ENCODE results near the gene SELENOH.

Gene SELENOH

GRCh38 chr11:57776031-57776521 is 34.8 kb downstream of the SELENOH start:
- no peak for DNase-seq (ENCODE audit: extremely low spot score)
- ChIA-PET POLR2A (interaction anchor here (0.5 kb wide), 1 partner anchor 73 kb away, joined by 6 read pairs; no protein-coding TSS in a partner anchor), CTCF (interaction anchor here (0.7 to 1.4 kb wide), 2 partner anchors 10 to 16 kb away, joined by 3 read pairs; no protein-coding TSS in a partner anchor)
- no peak for TF ChIP-seq CTCF (IDR thresholded peaks at IDR 0.05; ENCODE audit: control extremely low read depth, extremely low read depth, low read depth, missing control alignments)

- ChIA-PET CTCF (interaction anchor here (0.7 to 3.9 kb wide), 3 partner anchors 11 to 17 kb away, joined by 3 to 23 read pairs (median 3); no protein-coding TSS in a partner anchor), POLR2A (interaction anchor here (0.5 kb wide), 1 partner anchor 74 kb away, joined by 6 read pairs; no protein-coding TSS in a partner anchor)
- no peak for DNase-seq (ENCODE audit: extremely low spot score)
- TF ChIP-seq CTCF (IDR thresholded peaks at IDR 0.05; ENCODE audit: control extremely low read depth, extremely low read depth, low read depth, missing control alignments): no peak
These were observed 35.4 kb downstream of the SELENOH start for GRCh38 chr11:57776577-57777210.

GRCh38 chr11:57777969-57778317 is 36.7 kb downstream of the SELENOH start:
- no peak for DNase-seq (ENCODE audit: extremely low spot score)
- CTCF ChIA-PET: interaction anchor here (0.9 to 3.9 kb wide), 2 partner anchors 12 to 15 kb away, joined by 3 to 23 read pairs; no protein-coding TSS in a partner anchor
- TF ChIP-seq CTCF (IDR thresholded peaks at IDR 0.05; ENCODE audit: control extremely low read depth, extremely low read depth, low read depth, missing control alignments): no peak
- POLR2A ChIA-PET: interaction anchor here (1.3 kb wide), 1 partner anchor 14 kb away, joined by 3 read pairs; no protein-coding TSS in a partner anchor

GRCh38 chr11:57778318-57779037 is 37.2 kb downstream of the SELENOH start:
- no peak for DNase-seq (ENCODE audit: extremely low spot score)
- no peak for TF ChIP-seq CTCF (IDR thresholded peaks at IDR 0.05; ENCODE audit: control extremely low read depth, extremely low read depth, low read depth, missing control alignments)
- ChIA-PET CTCF (interaction anchor here (0.8 to 4.9 kb wide), 5 partner anchors 8 to 23 kb away, joined by 3 to 29 read pairs (median 6); no protein-coding TSS in a partner anchor), POLR2A (interaction anchor here (1.3 kb wide), 1 partner anchor 14 kb away, joined by 3 read pairs; no protein-coding TSS in a partner anchor)

- ChIA-PET CTCF (interaction anchor here (1.4 to 4.9 kb wide), 5 partner anchors 9 to 28 kb away, joined by 5 to 29 read pairs (median 7); partner anchors contain the start of gene BTBD18), POLR2A (no interaction called here)
- DNase-seq (ENCODE audit: extremely low spot score): no peak
- no peak for TF ChIP-seq CTCF (IDR thresholded peaks at IDR 0.05; ENCODE audit: control extremely low read depth, extremely low read depth, low read depth, missing control alignments)
These were observed 38.0 kb downstream of the SELENOH start for GRCh38 chr11:57779276-57779675.

- ChIA-PET POLR2A (no interaction called here), CTCF (interaction anchor here (1.0 to 4.9 kb wide), 3 partner anchors 16 to 23 kb away, joined by 3 to 29 read pairs (median 3); no protein-coding TSS in a partner anchor)
- DNase-seq (ENCODE audit: extremely low spot score): no peak
- no peak for TF ChIP-seq CTCF (IDR thresholded peaks at IDR 0.05; ENCODE audit: control extremely low read depth, extremely low read depth, low read depth, missing control alignments)
These were observed 40.2 kb downstream of the SELENOH start for GRCh38 chr11:57781529-57781943.

All from GM10248 (cell line).